ENCODE measurements around the gene ALLC. TPM values are rescaled to one million over a fixed set of nuclear protein-coding genes. Genes with fewer than 3 reads are reported as not detected.
"Not testable (repeated sequence)": the region's sequence is repeated elsewhere in the genome, so short reads cannot be mapped to it uniquely, and the experiment has no call there.

ALLC gene
- total RNA-seq, 1 donor from 2014 or later, result not detected

GRCh38 chr2:3656762-3657721, 958 bp upstream of the ALLC start:
- H3K9me3 Mint-ChIP-seq, result no peaks in the 10 kb centered on the region
- peaks cover 12% of the 10 kb centered on the region for H3K4me1 Mint-ChIP-seq (ENCODE audit: low read depth)
- H3K27ac Mint-ChIP-seq, result no peak overlapping the region
- peaks cover 2% of the 10 kb centered on the region for H3K27me3 Mint-ChIP-seq (ENCODE audit: insufficient read depth)
- H3K4me3 Mint-ChIP-seq, result no peak overlapping the region
- H3K36me3 Mint-ChIP-seq (ENCODE audit: low read depth), result no peaks in the 10 kb centered on the region
- DNase-seq (ENCODE audit: low spot score), result no peak
- intact Hi-C loops (cut with micrococcal nuclease), result no loop called here

- intact Hi-C loops (cut with micrococcal nuclease), result no loop called here
- no peak overlapping the region for H3K4me3 Mint-ChIP-seq
- no peaks in the 10 kb centered on the region for H3K27me3 Mint-ChIP-seq (ENCODE audit: insufficient read depth)
- no peaks in the 10 kb centered on the region for H3K9me3 Mint-ChIP-seq
- H3K4me1 Mint-ChIP-seq (ENCODE audit: low read depth), result peaks cover 9% of the 10 kb centered on the region
- no peak for DNase-seq (ENCODE audit: low spot score)
- no peak overlapping the region for H3K27ac Mint-ChIP-seq
- H3K36me3 Mint-ChIP-seq (ENCODE audit: low read depth), result no peaks in the 10 kb centered on the region
Observed at GRCh38 chr2:3659447-3660432, 1.7 kb downstream of the ALLC start.

- H3K27ac Mint-ChIP-seq; DNase-seq (ENCODE audit: low spot score); H3K36me3 Mint-ChIP-seq (ENCODE audit: low read depth); H3K4me1 Mint-ChIP-seq (ENCODE audit: low read depth); H3K9me3 Mint-ChIP-seq; H3K27me3 Mint-ChIP-seq (ENCODE audit: insufficient read depth); intact Hi-C loops (cut with micrococcal nuclease); H3K4me3 Mint-ChIP-seq: not testable (repeated sequence)
Observed at GRCh38 chr2:3660640-3661039, 2.6 kb downstream of the ALLC start.

DNA sequence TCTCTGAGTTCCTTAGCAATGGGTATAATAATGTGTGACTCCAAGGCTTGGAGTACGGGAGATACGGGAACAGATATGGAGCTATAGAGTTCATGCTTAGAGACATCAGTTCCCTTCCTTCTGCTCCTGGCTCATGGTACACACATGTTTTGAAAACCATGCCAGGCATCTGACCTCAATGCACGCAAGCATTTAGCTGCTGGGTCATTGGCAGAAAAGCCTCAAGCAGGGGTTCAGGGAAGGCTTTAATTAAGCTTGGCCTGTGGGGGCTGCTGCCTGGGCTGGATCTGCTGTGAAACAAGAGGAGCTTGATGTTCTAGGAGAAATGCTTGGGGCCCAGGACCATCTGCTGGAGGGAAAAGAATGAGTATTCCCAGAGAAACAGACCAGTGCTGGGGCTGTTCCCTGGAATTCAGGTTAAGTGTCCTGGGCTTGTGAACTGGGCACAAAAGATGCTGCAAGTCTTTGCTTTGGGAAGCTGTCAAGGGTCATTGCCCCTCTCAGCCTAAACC, 3.2 kb downstream of the ALLC start:
- H3K9me3 Mint-ChIP-seq, result no peaks in the 10 kb centered on the region
- H3K27me3 Mint-ChIP-seq (ENCODE audit: insufficient read depth), result no peaks in the 10 kb centered on the region
- DNase-seq (ENCODE audit: low spot score), result no peak
- no peaks in the 10 kb centered on the region for H3K36me3 Mint-ChIP-seq (ENCODE audit: low read depth)
- H3K4me3 Mint-ChIP-seq, result no peak overlapping the region
- H3K27ac Mint-ChIP-seq, result no peak overlapping the region
- intact Hi-C loops (cut with micrococcal nuclease), result no loop called here
- peaks cover 9% of the 10 kb centered on the region for H3K4me1 Mint-ChIP-seq (ENCODE audit: low read depth)

- no peak overlapping the region for H3K27ac Mint-ChIP-seq
- H3K4me1 Mint-ChIP-seq (ENCODE audit: low read depth), result peaks cover 9% of the 10 kb centered on the region
- DNase-seq (ENCODE audit: low spot score), result no peak
- H3K36me3 Mint-ChIP-seq (ENCODE audit: low read depth), result no peaks in the 10 kb centered on the region
- intact Hi-C loops (cut with micrococcal nuclease), result no loop called here
- no peaks in the 10 kb centered on the region for H3K27me3 Mint-ChIP-seq (ENCODE audit: insufficient read depth)
- H3K9me3 Mint-ChIP-seq, result no peaks in the 10 kb centered on the region
- no peak overlapping the region for H3K4me3 Mint-ChIP-seq
Observed at GRCh38 chr2:3662239-3662638, 4.2 kb downstream of the ALLC start.

DNA sequence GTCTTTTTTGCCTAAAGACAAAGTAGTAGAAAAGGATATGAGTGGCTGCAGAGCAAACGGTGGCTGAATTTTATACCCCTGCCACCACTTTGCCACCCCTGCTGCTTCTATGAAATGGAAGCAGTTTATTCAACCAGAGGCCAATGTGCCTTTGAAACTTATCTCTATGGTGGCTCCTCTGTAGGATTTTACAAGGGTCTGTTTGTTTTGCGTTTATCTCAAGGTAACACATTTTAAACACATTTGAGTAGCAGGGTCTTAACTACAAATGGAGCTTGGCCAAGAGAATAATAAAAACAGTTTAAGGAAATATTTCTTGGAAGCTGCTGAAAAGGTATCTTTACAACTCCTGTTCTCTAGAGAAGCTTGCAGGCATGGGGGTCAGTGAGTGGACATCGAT, 6.1 kb downstream of the ALLC start:
- Mint-ChIP-seq H3K27me3 (ENCODE audit: insufficient read depth) (no peaks in the 10 kb centered on the region), H3K36me3 (ENCODE audit: low read depth) (no peaks in the 10 kb centered on the region), H3K9me3 (no peaks in the 10 kb centered on the region), H3K4me3 (no peak overlapping the region), H3K27ac (no peak overlapping the region), H3K4me1 (ENCODE audit: low read depth) (peaks cover 9% of the 10 kb centered on the region)
- DNase-seq (ENCODE audit: low spot score), result no peak
- intact Hi-C loops (cut with micrococcal nuclease), result no loop called here

DNA sequence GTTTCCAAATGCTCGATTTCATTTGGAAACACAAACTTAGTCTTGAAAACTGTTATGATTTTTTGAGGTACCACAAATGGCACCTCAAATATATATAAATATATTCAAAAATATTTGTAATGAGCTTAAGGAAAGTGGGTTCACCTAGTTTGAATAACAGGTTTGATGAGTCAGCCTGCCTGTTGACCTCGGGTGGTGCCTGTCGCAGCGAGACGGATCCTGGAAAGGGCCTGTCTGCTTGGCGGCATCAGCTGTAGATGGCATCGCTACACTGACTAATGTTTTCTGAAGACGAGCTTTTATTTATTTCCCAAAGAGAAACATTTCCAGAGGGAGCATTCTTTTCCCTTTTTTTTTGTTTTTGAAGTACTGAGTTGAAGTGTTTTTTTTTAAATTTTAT, 6.9 kb downstream of the ALLC start:
- H3K36me3 Mint-ChIP-seq (ENCODE audit: low read depth), result no peaks in the 10 kb centered on the region
- peaks cover 9% of the 10 kb centered on the region for H3K4me1 Mint-ChIP-seq (ENCODE audit: low read depth)
- no peak for DNase-seq (ENCODE audit: low spot score)
- no peak overlapping the region for H3K4me3 Mint-ChIP-seq
- intact Hi-C loops (cut with micrococcal nuclease), result no loop called here
- no peak overlapping the region for H3K27ac Mint-ChIP-seq
- H3K9me3 Mint-ChIP-seq, result no peaks in the 10 kb centered on the region
- no peaks in the 10 kb centered on the region for H3K27me3 Mint-ChIP-seq (ENCODE audit: insufficient read depth)

- no peaks in the 10 kb centered on the region for H3K9me3 Mint-ChIP-seq
Observed at GRCh38 chr2:3665886-3666612, 8.0 kb downstream of the ALLC start.

DNA sequence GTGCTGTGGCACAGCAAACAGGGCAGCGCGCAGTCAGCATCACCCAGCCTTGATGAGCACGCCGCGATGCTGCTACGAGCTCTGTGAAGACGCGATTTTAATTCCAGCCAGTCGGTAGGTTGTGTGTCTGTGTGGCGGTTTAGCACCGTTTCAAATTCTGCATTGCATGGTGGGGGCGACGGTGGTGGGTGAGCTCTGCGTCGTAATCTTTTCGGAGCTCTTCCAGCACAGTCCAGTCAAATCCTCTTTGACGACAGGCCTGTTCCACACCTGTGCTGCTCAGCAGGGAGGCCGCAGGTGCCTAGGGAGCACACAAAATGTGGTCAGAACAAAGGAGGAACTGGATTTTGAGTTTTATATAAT, 8.6 kb downstream of the ALLC start:
- H3K36me3 Mint-ChIP-seq (ENCODE audit: low read depth), result no peaks in the 10 kb centered on the region
- H3K27ac Mint-ChIP-seq, result no peak overlapping the region
- intact Hi-C loops (cut with micrococcal nuclease), result no loop called here
- no peaks in the 10 kb centered on the region for H3K4me1 Mint-ChIP-seq (ENCODE audit: low read depth)
- no peaks in the 10 kb centered on the region for H3K27me3 Mint-ChIP-seq (ENCODE audit: insufficient read depth)
- no peak overlapping the region for H3K4me3 Mint-ChIP-seq
- DNase-seq (ENCODE audit: low spot score), result no peak
- H3K9me3 Mint-ChIP-seq, result no peaks in the 10 kb centered on the region

More at GRCh38 chr2:3665886-3666612, 8.0 kb downstream of the ALLC start:
- no peak for DNase-seq (ENCODE audit: low spot score)
- intact Hi-C loops (cut with micrococcal nuclease), result no loop called here
- Mint-ChIP-seq H3K4me3 (no peak overlapping the region), H3K36me3 (ENCODE audit: low read depth) (no peaks in the 10 kb centered on the region), H3K27me3 (ENCODE audit: insufficient read depth) (no peaks in the 10 kb centered on the region), H3K27ac (no peak overlapping the region), H3K4me1 (ENCODE audit: low read depth) (no peaks in the 10 kb centered on the region)

GRCh38 chr2:3667151-3667631, 9.2 kb downstream of the ALLC start:
- H3K4me1 Mint-ChIP-seq (ENCODE audit: low read depth), result no peaks in the 10 kb centered on the region
- intact Hi-C loops (cut with micrococcal nuclease), result no loop called here
- no peaks in the 10 kb centered on the region for H3K36me3 Mint-ChIP-seq (ENCODE audit: low read depth)
- DNase-seq (ENCODE audit: low spot score), result no peak
- no peak overlapping the region for H3K27ac Mint-ChIP-seq
- H3K9me3 Mint-ChIP-seq, result no peaks in the 10 kb centered on the region
- no peaks in the 10 kb centered on the region for H3K27me3 Mint-ChIP-seq (ENCODE audit: insufficient read depth)
- no peak overlapping the region for H3K4me3 Mint-ChIP-seq

DNA sequence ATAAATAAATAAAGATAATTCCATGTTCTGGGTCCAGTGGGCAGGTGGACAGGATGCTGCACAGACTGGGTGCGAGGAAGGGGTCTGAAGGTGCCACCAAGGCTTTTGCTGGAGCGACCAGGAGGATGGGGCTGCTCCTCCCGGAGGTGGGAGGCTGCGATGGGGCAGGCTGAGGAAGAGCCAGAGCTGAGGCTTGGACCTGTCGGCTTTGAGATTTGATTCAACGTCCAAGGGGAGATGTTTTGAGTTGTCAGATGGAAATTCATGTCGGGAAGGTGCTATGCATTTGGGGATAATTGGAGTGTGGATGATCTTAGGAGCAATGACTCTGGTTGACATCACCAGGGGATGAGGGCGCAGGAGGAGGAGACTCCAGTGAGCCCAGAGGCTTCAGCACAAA, 11.7 kb downstream of the ALLC start:
- no peaks in the 10 kb centered on the region for H3K9me3 Mint-ChIP-seq
- H3K27me3 Mint-ChIP-seq (ENCODE audit: insufficient read depth), result peaks cover 2% of the 10 kb centered on the region
- DNase-seq (ENCODE audit: low spot score), result no peak
- H3K27ac Mint-ChIP-seq, result no peak overlapping the region
- no peak overlapping the region for H3K4me3 Mint-ChIP-seq
- intact Hi-C loops (cut with micrococcal nuclease), result no loop called here
- no peaks in the 10 kb centered on the region for H3K36me3 Mint-ChIP-seq (ENCODE audit: low read depth)
- H3K4me1 Mint-ChIP-seq (ENCODE audit: low read depth), result no peaks in the 10 kb centered on the region

DNA sequence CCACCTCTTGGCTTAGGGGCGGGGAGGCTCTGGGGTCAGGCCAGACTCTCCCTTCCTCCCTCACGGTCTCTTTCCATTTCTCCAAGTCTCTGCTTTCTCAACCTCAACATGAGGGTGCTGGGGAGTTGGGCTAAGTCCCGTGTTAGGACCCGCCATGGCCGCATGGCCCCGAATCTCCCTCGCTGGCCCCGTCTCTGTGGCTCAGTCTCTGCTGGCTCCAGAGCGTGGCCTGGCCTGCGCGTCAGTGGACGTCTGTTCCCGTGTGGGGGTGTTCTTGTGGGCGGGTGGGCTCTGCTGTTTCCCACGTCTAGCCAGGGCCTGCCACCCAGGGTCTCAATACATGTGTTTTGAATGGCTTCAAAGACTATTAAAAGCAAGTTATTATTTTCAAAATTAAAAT, 12.4 kb downstream of the ALLC start:
- no peak overlapping the region for H3K4me3 Mint-ChIP-seq
- no peak for DNase-seq (ENCODE audit: low spot score)
- H3K4me1 Mint-ChIP-seq (ENCODE audit: low read depth), result no peaks in the 10 kb centered on the region
- H3K27me3 Mint-ChIP-seq (ENCODE audit: insufficient read depth), result peaks cover 2% of the 10 kb centered on the region
- intact Hi-C loops (cut with micrococcal nuclease), result no loop called here
- H3K36me3 Mint-ChIP-seq (ENCODE audit: low read depth), result no peaks in the 10 kb centered on the region
- H3K9me3 Mint-ChIP-seq, result no peaks in the 10 kb centered on the region
- H3K27ac Mint-ChIP-seq, result no peak overlapping the region
